ENCODE measurements around the gene UGT1A8. TPM values are rescaled to one million over a fixed set of nuclear protein-coding genes. Genes with fewer than 3 reads are reported as not detected.

UGT1A8 gene
- total RNA-seq, 4 donors from 2014 or later: 1.1 to 15.1 (median 9.4) TPM

DNA sequence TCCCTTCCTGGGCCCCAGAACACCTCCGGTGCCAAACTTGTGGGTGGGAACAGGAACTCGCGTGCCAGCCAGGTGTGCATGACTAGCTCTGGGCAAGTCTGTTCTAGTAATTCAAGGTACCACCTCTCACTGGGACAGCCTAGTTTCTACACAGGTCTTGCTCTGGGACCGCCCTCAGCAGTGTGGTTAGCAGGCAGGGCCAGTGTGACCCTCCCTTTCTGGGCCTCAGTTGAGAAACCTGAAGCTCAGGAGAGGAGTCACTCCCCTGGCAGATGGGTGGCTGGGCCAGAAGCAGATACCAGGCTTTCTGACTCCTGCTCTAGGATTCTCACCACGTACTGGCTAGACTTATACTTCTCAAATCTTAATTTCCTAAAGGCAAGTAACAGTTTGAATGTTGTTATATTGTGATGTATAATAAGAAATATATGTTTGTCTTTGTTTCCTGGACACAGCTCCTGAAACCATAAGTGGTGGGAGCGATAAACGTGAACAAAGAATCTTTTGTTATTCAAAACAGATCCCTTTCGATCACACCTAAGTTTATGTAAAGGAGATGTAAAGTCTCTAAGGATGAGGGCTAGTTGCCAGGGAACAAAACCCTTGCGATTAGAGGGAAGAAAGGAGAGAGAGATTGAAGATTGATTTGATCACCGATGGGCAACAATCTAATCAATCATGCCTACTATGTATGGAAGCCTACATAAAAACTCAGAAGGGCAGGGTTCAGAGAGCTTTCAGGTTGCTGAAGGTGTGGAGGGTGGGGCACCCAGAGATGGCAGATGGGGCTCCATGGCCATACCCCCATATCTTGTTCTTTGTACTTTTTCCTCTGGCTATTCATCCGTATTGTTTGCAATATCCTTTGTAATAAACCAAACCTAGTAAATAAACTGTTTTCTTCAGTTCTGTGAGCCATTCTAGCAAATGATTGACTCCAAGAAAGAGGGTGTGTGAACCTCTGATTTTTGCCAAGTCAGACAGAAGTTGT, 74.3 kb downstream of the UGT1A8 start:
- TF ChIP-seq POLR2AphosphoS5 (IDR thresholded peaks at IDR 0.05) (peak in 2 of 3 donors; percentile 3 to 38), POLR2A (IDR thresholded peaks at IDR 0.05) (no peak)
- in situ Hi-C loops (cut with MboI; ENCODE audit: low pct_ligation_motif_present in 1 of 4, low pct_unique_long_range_greater_than_20kb in 1 of 4, low sequenced_read_pairs in 3 of 4): no loop called here
- peaks cover 0 to 37% (median 30%) of the 10 kb centered on the region in 4 donors for H3K4me1 ChIP-seq
- WGBS, 2 donors (ENCODE audit: low coverage in 1 of 2): 43 to 47% methylated on average over 6 to 11 of the region's 11 CpGs
- no peaks in the 10 kb centered on the region for H3K36me3 ChIP-seq
- H3K27ac ChIP-seq: peak overlapping the region; percentile 42 to 80 (median 70)
- no peak overlapping the region for H3K4me3 ChIP-seq
- peak; percentile 69 for DNase-seq
- H3K9me3 ChIP-seq: no peaks in the 10 kb centered on the region
- H3K27me3 ChIP-seq: no peaks in the 10 kb centered on the region
- intact Hi-C loops (cut with DNase I; ENCODE audit: low total_unique reads): no loop called here

DNA sequence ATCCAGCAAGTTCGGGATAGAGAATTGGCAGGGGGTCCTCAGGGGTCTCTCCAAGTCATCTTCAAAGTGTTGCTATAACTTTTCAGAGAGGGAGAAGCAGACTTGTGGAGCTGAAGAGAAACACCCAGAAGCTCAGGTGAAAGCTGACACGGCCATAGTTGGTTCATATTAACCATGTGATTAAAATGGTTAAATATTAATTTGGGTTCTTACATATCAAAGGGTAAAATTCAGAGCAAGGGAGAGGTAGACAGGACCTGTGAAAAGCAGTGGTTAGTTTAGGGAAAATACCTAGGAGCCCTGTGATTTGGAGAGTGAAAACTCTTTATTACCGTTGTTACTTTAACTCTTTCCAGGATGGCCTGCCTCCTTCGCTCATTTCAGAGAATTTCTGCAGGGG, 75.2 kb downstream of the UGT1A8 start, which contains the start of gene UGT1A6:
TSS of gene UGT1A6 (plus strand) at position 243 of the 400 bp plus-strand sequence. CDS start at position 358, 115 bp downstream.
- peaks cover 0 to 37% (median 30%) of the 10 kb centered on the region in 4 donors for H3K4me1 ChIP-seq
- H3K36me3 ChIP-seq: no peaks in the 10 kb centered on the region
- H3K27ac ChIP-seq: peak within 1 kb of the TSS; percentile 42 to 80 (median 70)
- no peak for TF ChIP-seq EP300 (IDR thresholded peaks at IDR 0.05; ENCODE audit: low read depth)
- intact Hi-C loops (cut with DNase I; ENCODE audit: low total_unique reads): no loop called here
- DNase-seq: no peak
- WGBS, 2 donors (ENCODE audit: low coverage in 1 of 2): 53 to 66% methylated on average over 2 to 4 of the region's 4 CpGs
- no peaks in the 10 kb centered on the region for H3K9me3 ChIP-seq
- in situ Hi-C loops (cut with MboI; ENCODE audit: low pct_ligation_motif_present in 1 of 4, low pct_unique_long_range_greater_than_20kb in 1 of 4, low sequenced_read_pairs in 3 of 4): no loop called here
- no peak within 1 kb of the TSS for H3K4me3 ChIP-seq
- H3K27me3 ChIP-seq: no peaks in the 10 kb centered on the region

DNA sequence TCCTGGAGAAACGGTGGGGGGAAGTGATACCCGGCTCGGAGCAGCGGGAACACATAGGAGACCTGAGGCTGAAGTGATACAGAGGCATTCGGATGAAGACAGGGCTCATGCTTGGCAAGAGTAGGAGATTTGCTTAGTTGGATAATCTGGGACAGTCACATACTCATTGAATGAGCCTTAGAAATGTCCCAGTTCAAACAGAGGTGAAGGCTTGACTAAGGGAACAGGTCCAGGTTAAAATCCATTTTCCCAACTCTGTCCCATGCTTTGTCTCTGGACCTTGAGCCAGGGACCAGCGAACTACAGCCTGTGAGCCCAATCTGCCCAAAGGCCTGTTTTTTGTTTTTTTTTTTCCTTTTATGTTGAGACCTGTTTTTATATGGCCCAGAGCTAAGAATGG, 76.5 kb downstream of the UGT1A8 start:
- in situ Hi-C loops (cut with MboI; ENCODE audit: low pct_ligation_motif_present in 1 of 4, low pct_unique_long_range_greater_than_20kb in 1 of 4, low sequenced_read_pairs in 3 of 4) (no loop called here), intact Hi-C loops (cut with DNase I; ENCODE audit: low total_unique reads) (no loop called here)
- Histone ChIP-seq H3K27ac (no peak overlapping the region), H3K4me3 (no peak overlapping the region), H3K9me3 (no peaks in the 10 kb centered on the region), H3K4me1 (peaks cover 0 to 31% (median 25%) of the 10 kb centered on the region in 4 donors), H3K36me3 (no peaks in the 10 kb centered on the region), H3K27me3 (no peaks in the 10 kb centered on the region)
- TF ChIP-seq, protein P1, sequence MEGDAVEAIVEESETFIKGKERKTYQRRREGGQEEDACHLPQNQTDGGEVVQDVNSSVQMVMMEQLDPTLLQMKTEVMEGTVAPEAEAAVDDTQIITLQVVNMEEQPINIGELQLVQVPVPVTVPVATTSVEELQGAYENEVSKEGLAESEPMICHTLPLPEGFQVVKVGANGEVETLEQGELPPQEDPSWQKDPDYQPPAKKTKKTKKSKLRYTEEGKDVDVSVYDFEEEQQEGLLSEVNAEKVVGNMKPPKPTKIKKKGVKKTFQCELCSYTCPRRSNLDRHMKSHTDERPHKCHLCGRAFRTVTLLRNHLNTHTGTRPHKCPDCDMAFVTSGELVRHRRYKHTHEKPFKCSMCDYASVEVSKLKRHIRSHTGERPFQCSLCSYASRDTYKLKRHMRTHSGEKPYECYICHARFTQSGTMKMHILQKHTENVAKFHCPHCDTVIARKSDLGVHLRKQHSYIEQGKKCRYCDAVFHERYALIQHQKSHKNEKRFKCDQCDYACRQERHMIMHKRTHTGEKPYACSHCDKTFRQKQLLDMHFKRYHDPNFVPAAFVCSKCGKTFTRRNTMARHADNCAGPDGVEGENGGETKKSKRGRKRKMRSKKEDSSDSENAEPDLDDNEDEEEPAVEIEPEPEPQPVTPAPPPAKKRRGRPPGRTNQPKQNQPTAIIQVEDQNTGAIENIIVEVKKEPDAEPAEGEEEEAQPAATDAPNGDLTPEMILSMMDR (IDR thresholded peaks at IDR 0.05): no peak
- TF ChIP-seq EP300 (IDR thresholded peaks at IDR 0.05; ENCODE audit: low read depth): no peak
- no peak for TF ChIP-seq POLR2A (IDR thresholded peaks at IDR 0.05)
- no peak for TF ChIP-seq POLR2AphosphoS5 (IDR thresholded peaks at IDR 0.05)
- WGBS, 2 donors (ENCODE audit: low coverage in 1 of 2): 57 to 69% methylated on average over 1 to 6 of the region's 6 CpGs
- DNase-seq: no peak

DNA sequence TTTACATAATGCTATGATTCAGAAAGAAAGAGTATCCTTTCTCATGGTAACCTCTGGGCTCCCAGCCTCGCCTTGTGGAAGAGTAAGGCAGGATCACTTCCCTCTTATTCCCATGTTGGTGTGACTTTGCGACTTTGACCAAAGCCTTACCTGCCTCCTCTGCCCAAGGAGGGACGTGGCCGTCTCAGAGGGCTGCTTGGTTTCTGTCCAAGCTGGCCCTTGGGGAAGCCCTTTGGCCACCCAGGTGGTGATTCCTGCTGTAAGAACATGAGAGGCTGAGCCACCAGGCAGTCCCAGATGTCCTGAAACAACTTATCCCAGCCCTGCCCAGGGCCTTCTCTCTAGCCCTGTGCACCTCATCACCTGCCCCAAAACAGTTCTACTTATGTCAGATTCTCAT, 81.3 kb downstream of the UGT1A8 start:
- 68 to 75% methylated on average over 4 of the region's 4 CpGs for WGBS, 2 donors (ENCODE audit: low coverage in 1 of 2)
- Histone ChIP-seq H3K36me3 (no peaks in the 10 kb centered on the region), H3K9me3 (no peaks in the 10 kb centered on the region), H3K27ac (no peak overlapping the region), H3K27me3 (no peaks in the 10 kb centered on the region), H3K4me1 (peaks cover 0 to 8% (median 3%) of the 10 kb centered on the region in 4 donors), H3K4me3 (no peak overlapping the region)
- in situ Hi-C loops (cut with MboI; ENCODE audit: low pct_ligation_motif_present in 1 of 4, low pct_unique_long_range_greater_than_20kb in 1 of 4, low sequenced_read_pairs in 3 of 4) (no loop called here), intact Hi-C loops (cut with DNase I; ENCODE audit: low total_unique reads) (no loop called here)
- DNase-seq: no peak
- TF ChIP-seq, protein P1 (IDR thresholded peaks at IDR 0.05): no peak
- no peak for TF ChIP-seq POLR2AphosphoS5 (IDR thresholded peaks at IDR 0.05)
- TF ChIP-seq POLR2A (IDR thresholded peaks at IDR 0.05): no peak
- no peak for TF ChIP-seq EP300 (IDR thresholded peaks at IDR 0.05; ENCODE audit: low read depth)

DNA sequence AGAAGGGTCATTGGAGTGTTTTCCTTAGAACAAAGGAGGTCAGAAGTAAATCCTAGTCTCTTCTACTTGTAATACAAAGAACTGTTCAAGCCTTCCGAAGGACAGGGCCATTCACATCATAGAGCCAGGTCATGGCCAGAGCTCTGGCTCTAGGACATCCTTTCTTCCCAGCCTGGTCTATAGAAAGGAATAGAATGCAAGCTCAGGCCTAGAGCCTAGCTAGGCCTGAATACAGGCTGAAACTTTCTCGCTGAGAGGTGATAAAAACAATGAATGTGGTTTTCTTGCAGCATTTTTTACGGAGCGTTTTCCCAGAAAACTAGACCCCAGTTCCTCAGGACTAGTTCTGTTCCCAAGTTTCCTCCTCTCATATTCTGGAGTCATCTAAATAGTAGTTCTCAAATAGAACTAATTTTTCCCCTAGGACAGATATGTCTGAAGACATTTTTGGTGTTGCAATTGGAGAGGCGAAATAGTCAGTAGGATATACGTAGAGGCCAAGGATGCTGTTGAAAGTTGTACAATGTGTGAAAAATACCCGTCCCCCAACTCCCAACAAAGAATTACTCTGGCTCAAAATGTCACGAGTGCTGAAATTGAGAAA, 82.1 kb downstream of the UGT1A8 start:
- H3K27ac ChIP-seq: peak overlapping the region in 3 of 4 donors; percentile 15 to 64 (median 23)
- intact Hi-C loops (cut with DNase I; ENCODE audit: low total_unique reads): no loop called here
- no peaks in the 10 kb centered on the region for H3K27me3 ChIP-seq
- no peaks in the 10 kb centered on the region for H3K9me3 ChIP-seq
- in situ Hi-C loops (cut with MboI; ENCODE audit: low pct_ligation_motif_present in 1 of 4, low pct_unique_long_range_greater_than_20kb in 1 of 4, low sequenced_read_pairs in 3 of 4): loop anchor here in 1 of 4 donors (25.0 kb wide), 1 partner anchor 237 kb away; no protein-coding TSS in a partner anchor
- 88 to 97% methylated on average over 6 to 8 of the region's 8 CpGs for WGBS, 2 donors (ENCODE audit: low coverage in 1 of 2)
- no peak overlapping the region for H3K4me3 ChIP-seq
- TF ChIP-seq EP300 (IDR thresholded peaks at IDR 0.05; ENCODE audit: low read depth) (no peak), POLR2A (IDR thresholded peaks at IDR 0.05) (no peak), POLR2AphosphoS5 (IDR thresholded peaks at IDR 0.05) (no peak)
- TF ChIP-seq, protein P1 (IDR thresholded peaks at IDR 0.05): no peak
- peaks cover 0 to 8% (median 3%) of the 10 kb centered on the region in 4 donors for H3K4me1 ChIP-seq
- DNase-seq: no peak
- no peaks in the 10 kb centered on the region for H3K36me3 ChIP-seq
